CD14-positive monocyte (primary cell): Measurements from ENCODE around the gene ARID3A. TPM values are rescaled to one million over a fixed set of nuclear protein-coding genes. Genes with fewer than 3 reads are reported as not detected.

Experiments
- DNase-seq, 3 donors: peaks; one replicate each; pipeline ENCODE4 v3.0.0-alpha.2; 2011 to 2022
- H2AFZ ChIP-seq: 2 replicates; pipeline ENCODE4 v1.6.0; 2012; ENCODE audit warnings: mild to moderate bottlenecking, low read depth, low read length, inconsistent platforms; ENCODE audit not compliant: insufficient read depth, poor library complexity, severe bottlenecking
- H3K27ac ChIP-seq, 2 donors: 1 replicate in 1 of 2; 2 replicates in 1 of 2; pipeline ENCODE4 v1.5.1; 2012 to 2013; ENCODE audit warnings: low read length in 2 of 2, control low read depth in 1 of 2, inconsistent platforms in 1 of 2, low read depth in 1 of 2, mild to moderate bottlenecking in 1 of 2
- H3K27me3 ChIP-seq, 2 donors: one replicate each; pipeline versions ENCODE4 v1.6.0 to v1.6.1; 2011 to 2013; ENCODE audit warnings: low read length in 2 of 2; ENCODE audit not compliant: control insufficient read depth in 2 of 2, insufficient read depth in 2 of 2
- H3K36me3 ChIP-seq, 2 donors: replicated peaks in 1 of 2; 1 replicate in 1 of 2; 2 replicates in 1 of 2; pipeline versions ENCODE4 v1.5.1 to v1.6.1; 2012 to 2013; ENCODE audit warnings: low read length in 2 of 2, control low read depth in 1 of 2, inconsistent platforms in 1 of 2, mild to moderate bottlenecking in 1 of 2; ENCODE audit not compliant: insufficient read depth in 2 of 2, control insufficient read depth in 1 of 2
- H3K4me1 ChIP-seq, 2 donors: 1 replicate in 1 of 2; 2 replicates in 1 of 2; pipeline versions ENCODE4 v1.5.1 to v1.6.1; 2012 to 2013; ENCODE audit warnings: low read length in 2 of 2, control low read depth in 1 of 2, inconsistent platforms in 1 of 2, mild to moderate bottlenecking in 1 of 2, moderate library complexity in 1 of 2; ENCODE audit not compliant: insufficient read depth in 2 of 2, control insufficient read depth in 1 of 2
- H3K4me2 ChIP-seq: replicated peaks from 2 replicates; pipeline ENCODE3; 2012; ENCODE audit warnings: low read length, moderate library complexity, mild to moderate bottlenecking; ENCODE audit not compliant: poor library complexity, severe bottlenecking; ENCODE audit errors: extremely low read depth
- H3K4me3 ChIP-seq, 3 experiments: fragments of 200-600 bp in 1 of 3; sonication (generic) in 1 of 3; replicated peaks in 1 of 3; 1 replicate in 2 of 3; 2 replicates in 1 of 3; pipeline ENCODE4 v1.5.1; 2011 to 2013; ENCODE audit warnings: low read length in 3 of 3, mild to moderate bottlenecking in 3 of 3, control low read depth in 2 of 3, low read depth in 2 of 3, inconsistent platforms in 1 of 3, moderate library complexity in 1 of 3
- H3K79me2 ChIP-seq: 2 replicates; pipeline ENCODE4 v1.6.0; 2012; ENCODE audit warnings: mild to moderate bottlenecking, control low read depth, inconsistent platforms, low read length, moderate library complexity; ENCODE audit not compliant: insufficient read depth
- H3K9ac ChIP-seq: 2 replicates; pipeline ENCODE4 v1.6.0; 2017; ENCODE audit warnings: low read length, mild to moderate bottlenecking; ENCODE audit not compliant: insufficient read depth, poor library complexity, severe bottlenecking
- H3K9me3 ChIP-seq, 2 donors: replicated peaks in 1 of 2; 1 replicate in 1 of 2; 2 replicates in 1 of 2; pipeline versions ENCODE4 v1.5.1 to v1.6.1; 2012 to 2013; ENCODE audit warnings: low read length in 2 of 2, control low read depth in 1 of 2; ENCODE audit not compliant: control insufficient read depth in 1 of 2, insufficient read depth in 1 of 2
- H4K20me1 ChIP-seq: 2 replicates; pipeline ENCODE4 v1.6.0; 2012; ENCODE audit warnings: mild to moderate bottlenecking, low read length, control low read depth, moderate library complexity; ENCODE audit not compliant: insufficient read depth
- H3K27ac Mint-ChIP-seq, 7 donors: one replicate each; pipeline ENCODE4 v1.8.0; 2020; ENCODE audit warnings: mild to moderate bottlenecking in 7 of 7, mixed read lengths in 7 of 7, moderate library complexity in 6 of 7, inconsistent platforms in 2 of 7
- H3K27me3 Mint-ChIP-seq, 3 donors: one replicate each; pipeline ENCODE4 v1.8.0; 2021 to 2022; ENCODE audit warnings: low read depth in 3 of 3, mild to moderate bottlenecking in 3 of 3, mixed read lengths in 3 of 3, moderate library complexity in 3 of 3, inconsistent platforms in 1 of 3
- H3K36me3 Mint-ChIP-seq, 2 donors: one replicate each; pipeline ENCODE4 v1.8.0; 2020; ENCODE audit warnings: mixed read lengths in 2 of 2, inconsistent platforms in 1 of 2, mild to moderate bottlenecking in 1 of 2
- H3K4me1 Mint-ChIP-seq: one replicate; pipeline ENCODE4 v1.8.0; 2020; ENCODE audit warnings: mild to moderate bottlenecking, mixed read lengths
- H3K4me3 Mint-ChIP-seq, 2 donors: one replicate each; pipeline ENCODE4 v1.8.0; 2020; ENCODE audit warnings: mild to moderate bottlenecking in 2 of 2, mixed read lengths in 2 of 2, moderate library complexity in 1 of 2
- H3K9me3 Mint-ChIP-seq, 7 donors: one replicate each; pipeline ENCODE4 v1.8.0; 2020 to 2022; ENCODE audit warnings: mixed read lengths in 7 of 7, mild to moderate bottlenecking in 6 of 7, moderate library complexity in 6 of 7, inconsistent platforms in 2 of 7
- CTCF ChIP-seq: fragments of 200-600 bp; IDR thresholded peaks from one replicate; pipeline ENCODE4 v1.8.0; 2022; ENCODE audit warnings: antibody characterized with exemption, mild to moderate bottlenecking
- WGBS: methylation state at CpG from one replicate; pipeline ENCODE4 v1.1.5; 2013; ENCODE audit warnings: missing lambda C conversion rate; ENCODE audit not compliant: insufficient coverage; 5-methylcytosine and 5-hydroxymethylcytosine counted together
- intact Hi-C, 2 donors: fragments of 100-400 bp; cut with micrococcal nuclease; formaldehyde crosslinking; loops; one replicate each; pipeline versions ENCODE4 v1.15.0 to v1.15.1; 2023
- polyA plus RNA-seq, 3 donors: library from polyadenylated mRNA; depleted of rRNA in 1 of 3; unstranded in 2 of 3; stranded (reverse) in 1 of 3; fragments of 300-500 nt in 2 of 3; fragments of >200 nt in 1 of 3; fragmentation: Illumina TruSeq in 2 of 3; gene quantifications; 1 replicate in 2 of 3; 2 replicates in 1 of 3; pipeline ENCODE4 v1.2.3, GENCODE V29; 2012 to 2021

Gene ARID3A
- polyA plus RNA-seq, 3 donors = 2.1 to 41.6 (median 3.2) TPM

DNA sequence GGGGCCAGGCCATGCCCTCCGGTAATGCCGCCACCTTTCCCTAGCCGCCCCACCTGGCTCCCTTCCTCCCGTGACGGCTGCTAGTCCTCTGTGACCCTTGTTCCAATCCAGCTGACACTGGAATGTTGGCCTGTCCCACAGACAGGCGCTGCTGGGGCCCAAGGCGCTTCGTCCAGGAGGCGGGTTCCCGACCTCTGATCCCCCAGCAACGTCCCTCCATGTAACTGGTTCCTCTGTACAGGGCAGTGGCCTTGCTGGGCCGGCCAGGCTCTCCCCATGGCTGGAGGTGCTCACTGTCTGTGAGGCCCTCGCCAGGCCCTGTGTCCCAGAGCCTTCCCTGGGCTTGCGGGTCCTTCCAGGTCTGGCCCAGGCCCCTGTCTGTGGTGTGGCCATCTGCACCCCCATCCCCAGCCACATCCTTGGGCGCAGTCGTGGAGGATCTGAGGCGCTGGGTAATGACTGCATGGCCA lies 67.6 kb downstream of the ARID3A start:
- DNase-seq = no peak
- H3K27me3 ChIP-seq = peaks cover 5 to 35% of the 10 kb centered on the region in 2 donors
- Mint-ChIP-seq H3K36me3 (peaks cover 11 to 23% of the 10 kb centered on the region in 2 donors), H3K27ac (no peak overlapping the region), H3K4me1 (peaks cover 6% of the 10 kb centered on the region), H3K9me3 (peaks cover 0 to 13% (median 2%) of the 10 kb centered on the region in 7 donors), H3K4me3 (no peak overlapping the region), H3K27me3 (peaks cover 29 to 39% (median 34%) of the 10 kb centered on the region in 3 donors)
- peaks cover 13% of the 10 kb centered on the region for H4K20me1 ChIP-seq
- peaks cover 10 to 14% of the 10 kb centered on the region in 2 donors for H3K36me3 ChIP-seq
- H3K27ac ChIP-seq = no peak overlapping the region
- no peak overlapping the region for H3K9ac ChIP-seq
- no peak overlapping the region for H2AFZ ChIP-seq
- TF ChIP-seq CTCF = no peak
- H3K9me3 ChIP-seq = peaks cover 0 to 4% of the 10 kb centered on the region in 2 donors
- 96% methylated on average over 17 of the region's 17 CpGs for WGBS
- H3K4me2 ChIP-seq = no peak overlapping the region
- H3K4me3 ChIP-seq = no peak overlapping the region
- H3K79me2 ChIP-seq = no peaks in the 10 kb centered on the region
- peaks cover 7% of the 10 kb centered on the region in 2 donors for H3K4me1 ChIP-seq
- intact Hi-C loops = no loop called here

- Histone ChIP-seq H3K9me3 (peaks cover 0 to 4% of the 10 kb centered on the region in 2 donors), H4K20me1 (peaks cover 13% of the 10 kb centered on the region), H3K9ac (no peak overlapping the region), H3K36me3 (peaks cover 7 to 11% of the 10 kb centered on the region in 2 donors), H3K79me2 (no peaks in the 10 kb centered on the region), H3K4me1 (peaks cover 7% of the 10 kb centered on the region in 2 donors), H3K4me2 (no peak overlapping the region), H3K4me3 (no peak overlapping the region), H3K27me3 (peaks cover 6 to 40% of the 10 kb centered on the region in 2 donors), H2AFZ (no peak overlapping the region), H3K27ac (no peak overlapping the region)
- Mint-ChIP-seq H3K4me1 (peaks cover 6% of the 10 kb centered on the region), H3K27me3 (peaks cover 32 to 44% (median 37%) of the 10 kb centered on the region in 3 donors), H3K9me3 (peaks cover 0 to 13% (median 2%) of the 10 kb centered on the region in 7 donors), H3K27ac (no peak overlapping the region), H3K36me3 (peaks cover 6 to 17% of the 10 kb centered on the region in 2 donors), H3K4me3 (no peak overlapping the region)
- TF ChIP-seq CTCF = no peak
- no peak for DNase-seq
- WGBS = 96% methylated on average over 39 of the region's 43 CpGs
- intact Hi-C loops = no loop called here
These were observed 68.1 kb downstream of the ARID3A start for GRCh38 chr19:993831-994393.
